Lower lobe of right lung (tissue), 2 donors: Measurements from ENCODE around the gene PDE6G. TPM values are rescaled to one million over a fixed set of nuclear protein-coding genes. Genes with fewer than 3 reads are reported as not detected.

Experiments used
- ATAC-seq, 2 donors: fragments of 200-7000 bp; cut with Tn5 transposase; one replicate each; pipeline ENCODE4 v1.9.1; 2020 to 2022; ENCODE audit warnings: mild to moderate bottlenecking in 2 of 2, moderate library complexity in 2 of 2
- DNase-seq: peaks from one replicate; pipeline ENCODE4 v3.0.0-alpha.2; 2020
- H3K27ac ChIP-seq: fragments of 200-600 bp; one replicate; pipeline ENCODE4 v1.8.0; 2022
- H3K27me3 ChIP-seq: fragments of 200-600 bp; one replicate; pipeline ENCODE4 v1.8.0; 2022; ENCODE audit warnings: low read depth
- H3K36me3 ChIP-seq: fragments of 200-600 bp; one replicate; pipeline ENCODE4 v1.8.0; 2022; ENCODE audit warnings: mild to moderate bottlenecking
- H3K4me1 ChIP-seq: fragments of 200-600 bp; one replicate; pipeline ENCODE4 v1.8.0; 2022
- H3K4me3 ChIP-seq: fragments of 200-600 bp; one replicate; pipeline ENCODE4 v1.8.0; 2022; ENCODE audit warnings: mild to moderate bottlenecking
- H3K9me3 ChIP-seq: fragments of 200-600 bp; one replicate; pipeline ENCODE4 v1.8.0; 2022
- CTCF ChIP-seq: fragments of 200-600 bp; IDR thresholded peaks from one replicate; pipeline ENCODE4 v1.8.0; 2022; ENCODE audit warnings: antibody characterized with exemption, mild to moderate bottlenecking
- intact Hi-C: fragments of 100-400 bp; cut with DNase I; formaldehyde crosslinking; loops from one replicate; pipeline ENCODE4 v1.11.0; 2022
- total RNA-seq: library from RNA; stranded (reverse); fragmentation: NEBNext Ultra II Directional; extraction: Animal tissue kit (Norgen Biotek cat#: 25700); gene quantifications from one replicate; pipeline ENCODE4 v1.2.1, GENCODE V29; 2021
- donor health status: DM: no; HTN: yes; CAD: no; lungs with severe emphysema.

Gene PDE6G
- total RNA-seq, 1 donor from 2014 or later, result 2.0 TPM

GRCh38 chr17:81686614-81687013, 30.3 kb upstream of the PDE6G start:
- TF ChIP-seq CTCF, result no peak
- no peaks in the 10 kb centered on the region for H3K9me3 ChIP-seq
- H3K4me1 ChIP-seq, result peaks cover 29% of the 10 kb centered on the region
- peaks cover 62% of the 10 kb centered on the region for H3K36me3 ChIP-seq
- no peak for DNase-seq
- H3K4me3 ChIP-seq, result no peak overlapping the region
- intact Hi-C loops, result no loop called here
- no peak for ATAC-seq
- H3K27me3 ChIP-seq, result no peaks in the 10 kb centered on the region
- no peak overlapping the region for H3K27ac ChIP-seq

- H3K4me3 ChIP-seq, result peak overlapping the region; percentile 98
- intact Hi-C loops, result no loop called here
- peaks cover 51% of the 10 kb centered on the region for H3K36me3 ChIP-seq
- DNase-seq (no peak), ATAC-seq (no peak)
- H3K27ac ChIP-seq, result peak overlapping the region; percentile 93
- no peaks in the 10 kb centered on the region for H3K9me3 ChIP-seq
- TF ChIP-seq CTCF, result no peak
- H3K4me1 ChIP-seq, result peaks cover 29% of the 10 kb centered on the region
- no peaks in the 10 kb centered on the region for H3K27me3 ChIP-seq
Observed at GRCh38 chr17:81685108-81685507, 28.8 kb upstream of the PDE6G start.

- peaks cover 29% of the 10 kb centered on the region for H3K4me1 ChIP-seq
- no peaks in the 10 kb centered on the region for H3K9me3 ChIP-seq
- ATAC-seq (no peak), DNase-seq (no peak)
- H3K4me3 ChIP-seq, result peak overlapping the region; percentile 98
- no peak for TF ChIP-seq CTCF
- H3K27ac ChIP-seq, result peak overlapping the region; percentile 93
- H3K27me3 ChIP-seq, result no peaks in the 10 kb centered on the region
- peaks cover 44% of the 10 kb centered on the region for H3K36me3 ChIP-seq
- intact Hi-C loops, result no loop called here
Observed at GRCh38 chr17:81684442-81684911, 28.1 kb upstream of the PDE6G start.

- H3K36me3 ChIP-seq, result peaks cover 38% of the 10 kb centered on the region
- no peak for TF ChIP-seq CTCF
- intact Hi-C loops, result no loop called here
- DNase-seq (peak; percentile 98), ATAC-seq (peak; percentile 98 to 99)
- peak within 1 kb of the TSS; percentile 93 for H3K27ac ChIP-seq
- H3K4me1 ChIP-seq, result peaks cover 29% of the 10 kb centered on the region
- H3K27me3 ChIP-seq, result no peaks in the 10 kb centered on the region
- H3K9me3 ChIP-seq, result no peaks in the 10 kb centered on the region
- peak within 1 kb of the TSS; percentile 98 for H3K4me3 ChIP-seq
Observed at GRCh38 chr17:81683584-81684441, 27.5 kb upstream of the PDE6G start, which contains the start of the genes ARL16 and HGS. Gene ARL16, minus strand, starts transcription at chr17:81683797. Its CDS starts 44 bp downstream, at chr17:81683753. Gene HGS, plus strand, starts transcription at chr17:81684011. Its CDS starts 56 bp downstream, at chr17:81684067.

GRCh38 chr17:81683208-81683583, 26.9 kb upstream of the PDE6G start:
- Histone ChIP-seq H3K36me3 (peaks cover 31% of the 10 kb centered on the region), H3K4me1 (peaks cover 29% of the 10 kb centered on the region), H3K4me3 (peak overlapping the region; percentile 98), H3K9me3 (no peaks in the 10 kb centered on the region), H3K27ac (peak overlapping the region; percentile 93), H3K27me3 (no peaks in the 10 kb centered on the region)
- ATAC-seq, result peak in 1 of 2 donors; percentile 42
- intact Hi-C loops, result no loop called here
- TF ChIP-seq CTCF, result no peak
- DNase-seq, result no peak
